GM12801 (cell line): Measurements from ENCODE around the gene FNDC3A.

Experiments used
- TF ChIP-seq, protein P1 (sequence below): IDR thresholded peaks from one replicate; pipeline ENCODE4 v1.5.1; 2011; ENCODE audit warnings: control low read depth; ENCODE audit not compliant: insufficient read length; ENCODE audit errors: extremely low read depth

FNDC3A gene

DNA sequence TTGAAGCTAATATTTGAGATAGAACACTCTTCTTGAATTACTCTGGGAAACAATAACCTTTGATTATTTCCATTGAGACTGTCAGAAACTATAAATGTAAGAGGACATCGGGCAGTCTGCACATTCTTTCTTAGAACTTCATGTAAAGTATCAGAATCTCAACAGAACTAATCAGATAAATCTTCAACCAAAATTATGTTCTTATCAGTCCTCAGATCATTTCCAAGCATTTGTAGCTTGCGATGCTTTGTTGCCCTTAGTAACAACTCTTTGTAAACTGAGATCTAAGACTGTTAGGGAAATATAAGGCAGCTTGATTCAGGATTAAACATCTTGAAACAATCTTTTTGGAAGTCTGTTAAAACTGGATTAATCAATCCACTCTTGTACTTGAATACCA is 70.3 kb downstream of the FNDC3A start:
- TF ChIP-seq, protein P1, sequence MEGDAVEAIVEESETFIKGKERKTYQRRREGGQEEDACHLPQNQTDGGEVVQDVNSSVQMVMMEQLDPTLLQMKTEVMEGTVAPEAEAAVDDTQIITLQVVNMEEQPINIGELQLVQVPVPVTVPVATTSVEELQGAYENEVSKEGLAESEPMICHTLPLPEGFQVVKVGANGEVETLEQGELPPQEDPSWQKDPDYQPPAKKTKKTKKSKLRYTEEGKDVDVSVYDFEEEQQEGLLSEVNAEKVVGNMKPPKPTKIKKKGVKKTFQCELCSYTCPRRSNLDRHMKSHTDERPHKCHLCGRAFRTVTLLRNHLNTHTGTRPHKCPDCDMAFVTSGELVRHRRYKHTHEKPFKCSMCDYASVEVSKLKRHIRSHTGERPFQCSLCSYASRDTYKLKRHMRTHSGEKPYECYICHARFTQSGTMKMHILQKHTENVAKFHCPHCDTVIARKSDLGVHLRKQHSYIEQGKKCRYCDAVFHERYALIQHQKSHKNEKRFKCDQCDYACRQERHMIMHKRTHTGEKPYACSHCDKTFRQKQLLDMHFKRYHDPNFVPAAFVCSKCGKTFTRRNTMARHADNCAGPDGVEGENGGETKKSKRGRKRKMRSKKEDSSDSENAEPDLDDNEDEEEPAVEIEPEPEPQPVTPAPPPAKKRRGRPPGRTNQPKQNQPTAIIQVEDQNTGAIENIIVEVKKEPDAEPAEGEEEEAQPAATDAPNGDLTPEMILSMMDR, result no peak

DNA sequence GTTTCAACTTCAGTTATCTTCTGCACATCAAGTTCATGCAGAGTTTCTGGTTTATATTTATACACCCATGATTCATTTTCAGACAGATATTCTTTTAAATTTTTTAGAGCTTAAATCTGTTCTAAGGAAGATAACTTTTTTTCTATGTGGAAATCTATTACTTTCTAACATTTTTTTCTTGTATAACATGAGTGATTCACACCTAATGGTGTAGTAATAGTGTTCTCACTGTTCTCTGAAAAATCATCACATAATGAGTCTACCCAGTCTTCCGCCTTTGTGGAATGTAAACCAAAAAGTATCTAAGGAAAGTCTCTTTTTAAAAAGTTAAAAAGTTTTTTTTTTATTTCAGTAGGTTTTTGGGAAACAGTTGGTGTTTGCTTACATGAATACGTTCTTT is 70.8 kb downstream of the FNDC3A start:
- TF ChIP-seq, protein P1, result no peak

DNA sequence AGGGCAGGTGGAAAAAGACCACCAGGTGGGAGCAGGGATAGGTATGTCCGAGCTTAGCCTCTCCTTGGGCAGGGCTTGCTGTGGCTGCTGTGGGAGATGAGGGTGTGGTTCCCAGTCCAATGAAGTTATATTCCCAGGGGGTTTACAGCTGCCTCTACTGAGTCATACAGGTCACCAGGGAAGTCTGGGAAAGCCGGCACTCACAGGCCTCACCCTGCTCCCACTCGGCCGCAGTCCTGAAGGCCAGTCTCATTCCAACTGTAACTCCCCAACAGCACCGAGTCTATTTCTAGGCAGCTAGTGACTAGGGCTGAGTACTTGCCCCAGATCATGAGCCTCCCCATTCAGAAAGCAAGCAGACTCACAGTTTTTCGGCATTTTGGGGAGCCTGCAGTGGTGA is 77.1 kb downstream of the FNDC3A start:
- TF ChIP-seq, protein P1, result no peak

DNA sequence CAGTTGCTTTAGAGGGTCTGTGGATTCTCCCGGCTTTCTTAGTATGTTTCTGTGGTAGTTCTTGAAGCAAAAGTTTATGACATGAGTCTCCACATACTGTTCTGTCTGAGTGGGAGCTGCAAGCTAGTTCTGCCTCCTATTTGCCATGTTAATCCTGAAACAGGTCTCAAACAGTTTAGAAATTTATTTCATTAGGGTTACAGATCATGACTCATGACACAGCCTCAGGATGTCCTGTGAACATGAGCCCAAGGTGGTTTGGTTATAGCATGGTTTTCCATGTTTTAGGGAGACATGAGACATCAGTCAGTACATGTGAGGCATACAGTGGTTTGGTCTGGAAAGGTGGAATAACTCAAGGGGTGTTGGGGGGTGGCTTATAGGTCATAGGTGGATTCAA is 77.5 kb downstream of the FNDC3A start:
- TF ChIP-seq, protein P1, result no peak

DNA sequence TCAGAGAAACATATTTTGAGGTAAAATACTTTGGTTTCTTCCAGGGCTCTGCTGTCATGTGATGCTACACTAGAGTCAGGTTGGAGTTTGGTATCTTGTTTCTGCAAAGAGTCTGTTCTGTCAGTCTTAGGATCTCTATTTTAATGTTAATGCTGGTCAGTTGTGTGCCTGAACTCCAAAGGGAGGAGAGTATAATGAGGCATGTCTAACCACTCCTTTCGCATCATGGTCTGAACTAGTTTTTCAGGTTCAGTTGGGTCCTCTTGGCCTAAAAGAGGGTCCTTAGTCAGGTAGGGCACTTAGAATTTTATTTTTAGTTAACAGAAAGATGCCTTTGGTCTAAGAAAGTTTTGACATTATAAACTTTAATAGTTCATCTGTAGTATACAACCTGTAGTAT is 78.2 kb downstream of the FNDC3A start:
- TF ChIP-seq, protein P1, result no peak

DNA sequence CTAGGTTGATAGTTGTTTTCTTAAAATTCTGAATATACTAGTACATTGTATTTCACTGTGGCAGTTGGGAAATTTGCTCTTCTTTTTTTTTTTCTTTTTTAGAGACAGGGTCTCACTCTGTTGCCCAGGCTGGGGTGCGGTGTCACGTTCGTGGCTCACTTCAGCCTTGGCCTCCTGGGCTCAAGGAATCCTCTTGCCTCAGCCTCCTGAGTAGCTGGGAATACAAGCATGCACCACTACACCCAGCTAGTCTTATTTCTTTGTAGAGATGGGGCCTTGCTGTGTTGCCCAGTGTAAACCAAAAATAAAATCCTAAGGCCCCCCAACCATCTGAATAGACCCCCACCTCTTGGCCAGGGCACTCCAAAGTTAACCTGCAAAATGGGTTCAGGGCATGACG is 79.3 kb downstream of the FNDC3A start:
- TF ChIP-seq, protein P1, result no peak

DNA sequence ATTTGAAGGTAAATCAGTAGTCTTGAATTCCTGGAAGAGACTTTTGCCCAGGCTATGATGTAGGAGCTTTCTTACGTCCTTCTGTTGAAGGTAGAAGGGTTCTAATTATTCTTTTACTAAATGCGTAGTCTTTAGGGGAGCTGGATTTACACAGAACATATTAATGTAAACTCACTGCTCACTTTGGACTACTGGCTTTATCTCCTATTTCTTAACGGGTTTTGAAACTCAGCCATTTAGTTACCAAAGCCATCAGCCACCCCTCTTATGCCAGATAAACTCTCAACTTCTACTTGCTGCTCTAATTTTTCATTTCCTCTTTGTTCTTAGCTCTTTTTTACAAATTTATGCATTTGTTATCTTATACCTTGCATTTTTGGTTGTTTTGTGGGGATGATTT is 81.5 kb downstream of the FNDC3A start:
- TF ChIP-seq, protein P1, result no peak

DNA sequence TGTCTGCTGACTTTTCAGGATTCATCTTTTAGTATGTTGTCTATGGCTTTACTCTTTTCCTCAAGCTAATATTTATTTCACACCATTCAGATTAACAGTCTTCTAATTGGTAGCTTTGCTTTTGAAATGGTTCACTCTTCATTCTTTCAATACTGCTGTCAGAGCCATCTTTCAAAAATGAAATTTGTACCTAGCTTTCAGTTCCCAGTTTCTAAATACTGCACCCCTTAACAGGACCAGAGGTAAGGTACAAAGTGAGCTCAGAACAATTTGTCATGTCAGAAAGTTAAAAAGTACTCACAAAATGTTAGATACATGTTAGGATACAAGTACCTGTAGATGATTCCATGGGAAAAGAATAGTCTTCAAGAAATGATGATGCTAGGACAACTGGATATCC is 83.0 kb downstream of the FNDC3A start:
- TF ChIP-seq, protein P1, result no peak
